Spleen (tissue), 7 donors: Measurements from ENCODE around the gene RALB.

Source experiments
- CTCF ChIP-seq, 11 experiments: fragments of 200-600 bp in 7 of 11; fragments of 450-650 bp in 4 of 11; sonication (generic) in 4 of 11; IDR thresholded peaks in 8 of 11; conservative IDR thresholded peaks in 3 of 11; 1 replicate in 7 of 11; 2 replicates in 4 of 11; pipeline versions ENCODE4 v1.4.0 to v1.8.0; 2016 to 2021; ENCODE audit warnings: antibody characterized with exemption in 11 of 11, inconsistent platforms in 4 of 11, mild to moderate bottlenecking in 1 of 11
- POLR2A ChIP-seq, 3 donors: fragments of 450-650 bp; IDR thresholded peaks; one replicate each; pipeline ENCODE4 v1.5.1; 2017; ENCODE audit warnings: antibody characterized with exemption in 3 of 3, mild to moderate bottlenecking in 1 of 3
- POLR2AphosphoS5 ChIP-seq, 3 donors: sonication (generic); formaldehyde crosslinking; IDR thresholded peaks; one replicate each; pipeline ENCODE4 v1.5.1; 2017; ENCODE audit warnings: antibody characterized with exemption in 3 of 3
- donor health status: DM: no; HTN: no; CAD: no; lungs with moderate emphysema.
- donor health status: DM: no; HTN: no; CAD: no.
- donor health status: DM: no; HTN: no; CAD: no.

GRCh38 chr2:120312860-120313694 lies 60.4 kb downstream of the RALB start:
- TF ChIP-seq POLR2A (IDR thresholded peaks at IDR 0.05) (no peak), CTCF (IDR thresholded peaks at IDR 0.05 in 8 of 11, conservative IDR thresholded peaks at IDR 0.05 in 3 of 11) (peak; percentile 76 to 91 (median 87)), POLR2AphosphoS5 (IDR thresholded peaks at IDR 0.05) (peak; percentile 18 to 65 (median 60))
